Right lung (tissue), 5 donors: ENCODE data around the gene FHL2. TPM values are rescaled to one million over a fixed set of nuclear protein-coding genes. Genes with fewer than 3 reads are reported as not detected.

Source experiments
- DNase-seq, 2 donors: peaks; one replicate each; pipeline ENCODE4 v3.0.0-alpha.2; 2013
- polyA plus RNA-seq, 5 donors: library from polyadenylated mRNA; unstranded; fragments of 120-200 nt; gene quantifications; one replicate each; pipeline versions ENCODE4 v1.2.1 to v1.2.3, GENCODE V29; 2013; ENCODE audit warnings: inconsistent platforms in 1 of 5, low replicate concordance in 1 of 5; ENCODE audit not compliant: insufficient read length in 5 of 5, insufficient read depth in 1 of 5

The FHL2 gene
- polyA plus RNA-seq, 5 donors = 5.2 to 8.0 (median 6.8) TPM

- no peak for DNase-seq
Measured at GRCh38 chr2:105380432-105381100, 18.3 kb downstream of the FHL2 start.

DNA sequence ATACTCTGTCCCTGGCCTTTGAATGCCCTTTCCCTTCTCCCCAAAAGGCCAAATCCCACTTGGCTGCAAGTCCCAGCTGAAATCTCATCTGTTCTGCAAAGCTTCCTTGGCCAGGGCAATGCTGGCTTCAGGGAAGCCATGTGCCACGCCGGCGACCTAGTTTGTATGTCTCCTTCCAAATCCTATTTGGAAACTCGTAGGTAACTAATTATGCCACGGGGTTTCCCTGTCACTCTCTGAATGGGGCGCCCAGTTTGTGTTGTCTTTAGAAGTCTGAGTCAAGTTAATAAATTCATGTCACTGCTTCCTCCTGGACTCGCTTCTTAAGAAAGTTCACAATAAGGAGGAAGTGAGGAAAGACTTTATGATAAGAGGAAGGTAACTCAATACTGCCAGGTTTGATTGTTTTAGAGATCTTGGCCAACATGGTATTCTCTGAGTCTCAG lies 19.1 kb downstream of the FHL2 start:
- DNase-seq = no peak

DNA sequence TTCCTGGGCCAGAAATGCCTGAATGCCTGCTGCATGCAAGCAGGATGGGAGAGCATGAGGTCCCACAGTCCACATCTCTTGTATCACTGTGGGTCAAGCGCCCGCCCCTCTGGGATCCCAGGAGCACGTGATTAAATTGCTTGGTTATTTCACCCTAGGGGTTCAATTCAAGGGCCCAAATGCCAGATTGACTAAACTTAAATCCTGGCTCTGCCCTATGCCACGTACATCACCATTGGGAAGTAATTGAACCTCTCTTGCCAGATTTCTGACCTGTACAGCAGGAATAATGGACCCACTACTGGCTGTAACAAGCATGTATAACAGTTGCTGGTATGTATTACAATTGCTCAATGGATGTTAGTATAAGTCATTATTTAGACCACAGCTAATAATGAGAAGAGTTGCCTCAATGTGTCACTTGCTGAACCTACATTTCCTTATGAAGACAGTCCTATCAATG lies 19.9 kb downstream of the FHL2 start:
- DNase-seq = no peak

GRCh38 chr2:105378276-105378840 lies 20.5 kb downstream of the FHL2 start:
- DNase-seq = no peak

DNA sequence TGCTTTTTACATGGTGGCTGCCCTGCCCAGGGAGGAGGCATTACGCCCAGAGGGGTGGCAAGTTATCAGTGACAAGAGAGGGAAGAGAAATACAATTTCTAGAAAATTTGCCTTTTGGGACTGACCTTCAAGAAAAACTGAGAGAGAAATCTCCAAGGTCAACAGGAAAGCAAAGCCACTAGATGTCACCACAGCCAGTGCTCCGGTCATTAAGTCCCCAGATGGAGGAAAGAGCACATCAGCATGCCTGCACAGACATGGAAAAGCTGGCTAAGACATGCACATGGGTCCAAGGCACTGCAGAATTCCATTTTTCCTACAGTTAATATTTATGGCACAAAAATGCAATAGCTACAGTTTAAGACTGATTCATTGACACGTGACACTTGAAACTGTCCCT lies 21.0 kb downstream of the FHL2 start:
- DNase-seq = no peak

GRCh38 chr2:105376789-105377240 lies 22.0 kb downstream of the FHL2 start:
- no peak for DNase-seq

- no peak for DNase-seq
Measured at GRCh38 chr2:105376010-105376409, 22.8 kb downstream of the FHL2 start.

DNA sequence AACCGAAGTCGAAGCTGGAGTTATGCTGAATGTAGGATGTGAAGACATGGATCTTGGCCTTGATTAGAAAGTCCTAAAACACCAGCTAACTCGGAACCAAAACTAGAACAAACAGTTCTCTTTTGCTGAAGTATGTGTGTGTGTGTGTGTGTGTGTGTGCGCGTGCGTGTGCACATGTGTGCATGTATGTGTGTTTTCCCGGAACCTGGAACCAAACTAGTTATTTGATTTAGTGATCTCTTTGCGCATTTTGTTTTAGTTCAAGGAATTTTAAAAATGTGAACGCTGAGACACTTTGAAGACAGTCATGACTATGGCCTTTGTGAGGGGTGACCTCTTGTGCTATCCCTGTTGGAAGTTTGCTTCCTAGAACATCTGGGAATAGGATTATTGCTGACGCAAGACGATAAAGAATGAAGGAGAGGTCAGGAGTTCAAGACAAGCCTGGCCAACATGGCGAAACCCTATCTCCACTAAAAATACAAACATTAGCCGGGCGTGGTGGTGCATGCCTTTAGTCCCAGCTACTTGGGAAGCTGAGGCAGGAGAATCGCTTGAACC lies 23.8 kb downstream of the FHL2 start:
- no peak for DNase-seq

DNA sequence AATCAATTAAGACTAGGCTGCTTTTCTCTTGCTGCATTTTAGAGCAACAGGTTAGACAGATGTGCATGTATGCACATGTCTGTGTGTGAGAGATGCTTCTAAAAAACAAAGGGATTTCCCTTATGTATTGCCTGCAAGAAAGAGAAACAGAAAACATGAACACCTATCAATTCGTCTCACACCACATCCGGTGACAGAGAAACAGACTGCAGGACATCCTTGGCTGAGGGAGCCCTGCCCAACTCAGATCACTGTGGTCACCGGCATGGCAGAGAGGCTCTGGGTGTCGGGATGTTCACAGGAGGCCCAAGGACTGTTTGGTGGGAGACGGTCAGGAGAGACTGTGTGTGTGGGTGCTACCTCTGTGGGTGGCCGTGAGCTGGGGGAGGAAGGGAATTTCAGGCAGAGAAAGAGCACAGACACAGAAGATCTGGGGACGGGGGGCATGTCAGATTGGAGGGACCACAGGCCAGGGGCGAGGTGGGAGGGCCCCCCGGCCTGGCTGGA lies 24.9 kb downstream of the FHL2 start:
- no peak for DNase-seq

DNA sequence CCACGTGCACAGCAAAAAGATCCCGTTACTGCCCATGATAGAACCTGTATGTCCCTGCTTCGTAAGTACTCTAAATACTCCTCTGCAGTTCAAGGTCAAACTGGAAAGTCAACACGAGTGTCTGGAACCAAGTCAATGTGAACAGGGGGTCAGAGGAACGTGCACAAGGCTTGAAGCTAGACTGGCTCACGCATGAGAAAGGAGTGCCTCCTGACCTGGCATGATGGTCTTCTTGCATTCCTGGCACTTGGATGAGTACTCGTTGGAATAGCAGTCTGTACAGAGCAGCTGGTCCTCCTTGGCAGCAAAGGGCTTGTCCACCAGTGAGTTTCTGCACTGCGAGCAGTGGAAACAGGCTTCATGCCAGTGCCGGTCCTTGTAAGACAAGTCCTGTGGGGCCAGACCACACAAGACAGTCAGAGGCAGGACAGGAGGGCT lies 25.5 kb downstream of the FHL2 start:
- peak in 1 of 2 donors; percentile 38 for DNase-seq

- no peak for DNase-seq
Measured at GRCh38 chr2:105371810-105372209, 27.0 kb downstream of the FHL2 start.

DNA sequence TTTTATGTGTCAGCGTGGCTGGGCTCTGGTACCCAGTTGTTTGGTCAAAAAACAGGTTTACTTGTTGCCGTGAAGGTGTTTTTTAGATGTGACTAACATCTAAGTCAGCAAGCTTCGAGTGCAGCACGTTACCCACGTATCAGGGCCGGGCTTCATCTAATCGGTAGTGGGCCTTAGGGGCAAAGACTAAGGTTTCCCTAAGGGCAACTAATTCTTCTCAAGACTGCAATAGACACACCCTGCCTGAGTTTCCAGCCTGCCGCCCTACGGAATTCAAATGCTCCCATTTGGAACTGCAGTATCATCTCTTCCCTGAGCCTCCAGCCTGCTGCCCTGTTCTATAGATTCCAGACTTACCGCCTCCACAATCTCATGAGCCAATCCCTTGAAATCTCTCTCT lies 27.7 kb downstream of the FHL2 start:
- no peak for DNase-seq

GRCh38 chr2:105369777-105370690 lies 28.8 kb downstream of the FHL2 start:
- DNase-seq = peak; percentile 58 to 79

DNA sequence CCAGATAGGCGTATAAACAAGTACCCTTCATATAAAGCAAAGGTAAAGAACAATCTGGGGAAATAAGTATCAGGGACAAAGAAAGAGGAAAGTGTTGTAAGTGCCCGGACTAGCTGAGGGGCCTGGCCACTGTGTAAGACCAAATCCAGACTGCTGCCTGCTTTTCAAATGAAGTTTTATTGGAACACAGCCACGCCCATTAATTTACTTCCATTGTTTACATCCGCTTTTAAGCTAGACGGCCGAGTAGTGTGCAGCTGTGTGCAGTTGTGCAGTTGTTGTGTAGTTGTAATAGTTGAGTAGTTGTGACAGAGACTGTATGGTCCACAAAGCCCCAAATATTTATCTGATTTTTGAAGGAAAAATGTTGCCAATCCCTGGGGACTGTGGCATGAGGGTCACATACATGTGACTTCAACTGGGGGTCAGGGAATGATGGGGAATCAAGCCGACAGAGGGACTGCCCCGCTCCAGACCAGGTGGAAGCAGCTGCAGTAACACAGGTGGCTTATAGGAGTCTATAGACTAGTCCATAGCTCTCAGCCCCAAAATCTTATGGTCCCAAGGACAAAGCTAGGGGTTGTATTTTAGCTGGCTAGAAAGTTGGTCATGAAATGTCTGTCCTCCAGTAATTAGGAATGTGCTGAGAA lies 30.0 kb downstream of the FHL2 start:
- DNase-seq = no peak

DNA sequence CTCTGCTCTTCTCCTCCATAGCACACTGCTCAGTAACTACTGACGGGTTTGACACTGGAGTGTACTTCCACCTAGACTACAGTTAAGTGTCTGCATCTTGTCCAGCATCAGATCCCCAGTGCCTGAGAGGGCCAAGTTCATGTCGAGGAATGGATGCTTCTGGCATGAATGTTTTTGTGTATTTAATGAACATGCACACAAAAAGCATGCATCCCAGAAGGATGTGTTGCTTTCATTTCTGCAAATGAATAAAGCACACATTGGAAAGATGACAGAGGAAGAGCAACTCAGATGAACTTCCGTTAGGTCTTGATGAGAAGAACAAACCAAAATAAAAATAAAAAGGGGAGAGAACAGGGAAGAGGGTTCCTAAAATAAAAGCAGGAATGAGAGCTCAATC lies 33.6 kb downstream of the FHL2 start:
- no peak for DNase-seq

- DNase-seq = no peak
Measured at GRCh38 chr2:105364436-105365139, 34.3 kb downstream of the FHL2 start.

- DNase-seq = no peak
Measured at GRCh38 chr2:105362862-105363591, 35.8 kb downstream of the FHL2 start.

- DNase-seq = no peak
Measured at GRCh38 chr2:105361102-105361889, 37.6 kb downstream of the FHL2 start.

- no peak for DNase-seq
Measured at GRCh38 chr2:105358593-105358992, 40.3 kb downstream of the FHL2 start.
